ENCODE results near the gene THYN1. TPM values are rescaled to one million over a fixed set of nuclear protein-coding genes. Genes with fewer than 3 reads are reported as not detected.
"Not testable (repeated sequence)": the region's sequence is repeated elsewhere in the genome, so short reads cannot be mapped to it uniquely, and the experiment has no call there.

THYN1 gene
- total and polyA plus RNA-seq, 2 donors: 78.4 to 117 TPM

- DNase-seq (ENCODE audit: low read depth in 6 of 9, low spot score in 9 of 9): no peak
- WGBS: 68% methylated on average over 12 of the region's 12 CpGs
These were observed 36.6 kb upstream of the THYN1 start for GRCh38 chr11:134289789-134290188.

GRCh38 chr11:134289167-134289566, 36.0 kb upstream of the THYN1 start:
- WGBS: 90% methylated on average over 4 of the region's 4 CpGs
- Histone ChIP-seq H3K4me1 (ENCODE audit: control insufficient read depth in 2 of 2, insufficient read depth in 2 of 2, low read length in 2 of 2) (no peaks in the 10 kb centered on the region), H3K9me3 (ENCODE audit: control insufficient read depth in 2 of 2, insufficient read depth in 1 of 2, low read length in 1 of 2) (no peaks in the 10 kb centered on the region), H3K27me3 (ENCODE audit: control insufficient read depth in 2 of 2, insufficient read depth in 1 of 2, low read length in 1 of 2) (peaks cover 0 to 3% of the 10 kb centered on the region in 2 donors), H3K4me3 (ENCODE audit: low read length in 2 of 2) (no peak overlapping the region), H3K27ac (ENCODE audit: low read depth in 1 of 2, low read length in 1 of 2) (no peak overlapping the region), H3K36me3 (ENCODE audit: control insufficient read depth in 2 of 2, insufficient read depth in 2 of 2, low read length in 1 of 2) (no peaks in the 10 kb centered on the region)
- DNase-seq (ENCODE audit: low read depth in 6 of 9, low spot score in 9 of 9): no peak

More at GRCh38 chr11:134289789-134290188, 36.6 kb upstream of the THYN1 start:
- Histone ChIP-seq H3K36me3 (ENCODE audit: control insufficient read depth in 2 of 2, insufficient read depth in 2 of 2, low read length in 1 of 2) (no peaks in the 10 kb centered on the region), H3K4me1 (ENCODE audit: control insufficient read depth in 2 of 2, insufficient read depth in 2 of 2, low read length in 2 of 2) (no peaks in the 10 kb centered on the region), H3K27ac (ENCODE audit: low read depth in 1 of 2, low read length in 1 of 2) (no peak overlapping the region), H3K27me3 (ENCODE audit: control insufficient read depth in 2 of 2, insufficient read depth in 1 of 2, low read length in 1 of 2) (peaks cover 0 to 3% of the 10 kb centered on the region in 2 donors), H3K9me3 (ENCODE audit: control insufficient read depth in 2 of 2, insufficient read depth in 1 of 2, low read length in 1 of 2) (no peaks in the 10 kb centered on the region), H3K4me3 (ENCODE audit: low read length in 2 of 2) (no peak overlapping the region)

- WGBS: 98% methylated on average over 13 of the region's 13 CpGs
- no peak for DNase-seq (ENCODE audit: low read depth in 6 of 9, low spot score in 9 of 9)
- Histone ChIP-seq H3K27ac (ENCODE audit: low read depth in 1 of 2, low read length in 1 of 2) (no peak overlapping the region), H3K36me3 (ENCODE audit: control insufficient read depth in 2 of 2, insufficient read depth in 2 of 2, low read length in 1 of 2) (no peaks in the 10 kb centered on the region), H3K27me3 (ENCODE audit: control insufficient read depth in 2 of 2, insufficient read depth in 1 of 2, low read length in 1 of 2) (peaks cover 0 to 4% of the 10 kb centered on the region in 2 donors), H3K4me3 (ENCODE audit: low read length in 2 of 2) (no peak overlapping the region), H3K4me1 (ENCODE audit: control insufficient read depth in 2 of 2, insufficient read depth in 2 of 2, low read length in 2 of 2) (no peaks in the 10 kb centered on the region), H3K9me3 (ENCODE audit: control insufficient read depth in 2 of 2, insufficient read depth in 1 of 2, low read length in 1 of 2) (no peaks in the 10 kb centered on the region)
These were observed 35.3 kb upstream of the THYN1 start for GRCh38 chr11:134288486-134288885.

DNA sequence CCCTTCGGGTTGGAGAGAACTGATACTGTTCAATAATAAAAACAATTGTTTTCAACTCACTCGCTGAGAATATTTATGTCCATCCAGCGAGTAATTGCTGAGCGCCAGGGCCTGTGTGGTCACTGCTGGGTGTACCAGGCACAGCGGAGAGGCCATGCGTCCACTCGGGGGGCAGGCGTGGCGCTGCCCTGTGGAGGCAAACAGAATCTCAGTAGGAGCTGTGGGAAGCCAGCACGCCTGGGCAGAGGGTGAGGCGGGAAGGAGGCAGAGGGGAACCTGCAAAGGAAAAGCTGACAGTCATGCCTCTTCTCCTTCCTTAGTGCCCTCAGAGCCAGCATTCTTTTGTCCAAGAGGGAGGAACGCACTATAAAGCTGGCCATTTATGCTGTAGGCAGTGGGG, 34.4 kb upstream of the THYN1 start:
- Histone ChIP-seq H3K9me3 (ENCODE audit: control insufficient read depth in 2 of 2, insufficient read depth in 1 of 2, low read length in 1 of 2) (no peaks in the 10 kb centered on the region), H3K4me1 (ENCODE audit: control insufficient read depth in 2 of 2, insufficient read depth in 2 of 2, low read length in 2 of 2) (no peaks in the 10 kb centered on the region), H3K36me3 (ENCODE audit: control insufficient read depth in 2 of 2, insufficient read depth in 2 of 2, low read length in 1 of 2) (no peaks in the 10 kb centered on the region), H3K4me3 (ENCODE audit: low read length in 2 of 2) (no peak overlapping the region), H3K27ac (ENCODE audit: low read depth in 1 of 2, low read length in 1 of 2) (no peak overlapping the region), H3K27me3 (ENCODE audit: control insufficient read depth in 2 of 2, insufficient read depth in 1 of 2, low read length in 1 of 2) (peaks cover 0 to 9% of the 10 kb centered on the region in 2 donors)
- no peak for DNase-seq (ENCODE audit: low read depth in 6 of 9, low spot score in 9 of 9)
- WGBS: 95% methylated on average over 12 of the region's 12 CpGs

DNA sequence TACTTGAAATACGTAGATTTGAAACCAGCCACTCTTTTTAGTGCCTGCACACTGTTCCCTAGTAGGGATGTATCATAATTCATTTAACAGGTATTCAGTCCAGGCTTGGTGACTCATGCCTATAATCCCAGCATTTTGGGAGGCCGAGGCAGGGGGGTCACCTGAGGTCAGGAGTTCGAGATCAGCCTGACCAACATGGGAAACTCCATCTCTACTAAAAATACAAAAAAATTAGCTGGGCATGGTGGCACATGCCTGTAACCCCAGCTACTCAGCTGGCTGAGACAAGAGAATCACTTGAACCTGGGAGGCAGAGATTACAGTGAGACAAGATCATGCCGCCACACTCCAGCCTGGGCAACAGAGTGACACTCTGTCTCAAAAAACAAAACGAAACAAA, 31.2 kb upstream of the THYN1 start:
- 95% methylated on average over 5 of the region's 5 CpGs for WGBS
- H3K4me1 ChIP-seq (ENCODE audit: control insufficient read depth in 2 of 2, insufficient read depth in 2 of 2, low read length in 2 of 2); H3K36me3 ChIP-seq (ENCODE audit: control insufficient read depth in 2 of 2, insufficient read depth in 2 of 2, low read length in 1 of 2); H3K9me3 ChIP-seq (ENCODE audit: control insufficient read depth in 2 of 2, insufficient read depth in 1 of 2, low read length in 1 of 2); H3K27ac ChIP-seq (ENCODE audit: low read depth in 1 of 2, low read length in 1 of 2); H3K4me3 ChIP-seq (ENCODE audit: low read length in 2 of 2); DNase-seq (ENCODE audit: low read depth in 6 of 9, low spot score in 9 of 9): not testable (repeated sequence)
- peaks cover 6 to 24% of the 10 kb centered on the region in 2 donors for H3K27me3 ChIP-seq (ENCODE audit: control insufficient read depth in 2 of 2, insufficient read depth in 1 of 2, low read length in 1 of 2)

DNA sequence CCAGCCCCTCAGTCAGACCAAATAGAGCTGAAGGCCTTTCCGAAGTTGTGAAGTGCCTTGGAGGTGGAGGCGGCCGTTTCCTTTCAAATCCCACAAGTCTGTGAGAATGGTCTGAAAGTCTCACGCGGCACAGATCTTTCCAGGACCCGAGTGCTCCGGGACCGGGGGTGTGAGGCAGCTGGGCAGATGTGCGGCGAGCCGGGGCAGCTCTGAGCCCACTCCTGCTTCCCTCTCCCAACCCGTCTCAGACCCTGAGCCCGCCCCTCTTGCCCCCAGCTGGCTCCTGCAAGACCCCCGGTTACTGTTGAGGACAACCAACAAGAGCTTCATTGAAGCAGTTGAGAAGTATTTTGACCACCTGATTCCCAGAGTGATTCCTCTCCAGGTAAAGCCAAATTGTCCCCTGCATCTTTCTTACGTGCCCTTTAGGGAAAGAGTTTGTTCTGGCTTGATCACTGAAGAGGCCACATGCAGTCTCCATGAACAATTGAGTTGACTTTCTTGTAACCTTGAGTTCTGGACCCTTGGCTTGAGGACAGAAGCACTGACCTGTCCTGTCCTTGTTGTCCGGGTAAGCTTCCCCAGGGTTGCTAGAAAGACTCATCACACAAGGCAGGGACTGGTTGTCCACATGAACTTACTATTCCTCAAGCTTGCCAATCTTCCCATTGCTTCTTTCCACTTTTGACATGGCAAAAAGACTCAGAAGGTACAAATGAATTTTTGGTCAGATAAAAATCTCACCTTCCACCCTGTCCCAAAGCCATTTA, 30.5 kb upstream of the THYN1 start:
- Histone ChIP-seq H3K27ac (ENCODE audit: low read depth in 1 of 2, low read length in 1 of 2) (no peak overlapping the region), H3K9me3 (ENCODE audit: control insufficient read depth in 2 of 2, insufficient read depth in 1 of 2, low read length in 1 of 2) (no peaks in the 10 kb centered on the region), H3K4me3 (ENCODE audit: low read length in 2 of 2) (no peak overlapping the region), H3K27me3 (ENCODE audit: control insufficient read depth in 2 of 2, insufficient read depth in 1 of 2, low read length in 1 of 2) (peaks cover 6 to 31% of the 10 kb centered on the region in 2 donors), H3K4me1 (ENCODE audit: control insufficient read depth in 2 of 2, insufficient read depth in 2 of 2, low read length in 2 of 2) (no peaks in the 10 kb centered on the region), H3K36me3 (ENCODE audit: control insufficient read depth in 2 of 2, insufficient read depth in 2 of 2, low read length in 1 of 2) (no peaks in the 10 kb centered on the region)
- WGBS: 91% methylated on average over 16 of the region's 16 CpGs
- no peak for DNase-seq (ENCODE audit: low read depth in 6 of 9, low spot score in 9 of 9)

DNA sequence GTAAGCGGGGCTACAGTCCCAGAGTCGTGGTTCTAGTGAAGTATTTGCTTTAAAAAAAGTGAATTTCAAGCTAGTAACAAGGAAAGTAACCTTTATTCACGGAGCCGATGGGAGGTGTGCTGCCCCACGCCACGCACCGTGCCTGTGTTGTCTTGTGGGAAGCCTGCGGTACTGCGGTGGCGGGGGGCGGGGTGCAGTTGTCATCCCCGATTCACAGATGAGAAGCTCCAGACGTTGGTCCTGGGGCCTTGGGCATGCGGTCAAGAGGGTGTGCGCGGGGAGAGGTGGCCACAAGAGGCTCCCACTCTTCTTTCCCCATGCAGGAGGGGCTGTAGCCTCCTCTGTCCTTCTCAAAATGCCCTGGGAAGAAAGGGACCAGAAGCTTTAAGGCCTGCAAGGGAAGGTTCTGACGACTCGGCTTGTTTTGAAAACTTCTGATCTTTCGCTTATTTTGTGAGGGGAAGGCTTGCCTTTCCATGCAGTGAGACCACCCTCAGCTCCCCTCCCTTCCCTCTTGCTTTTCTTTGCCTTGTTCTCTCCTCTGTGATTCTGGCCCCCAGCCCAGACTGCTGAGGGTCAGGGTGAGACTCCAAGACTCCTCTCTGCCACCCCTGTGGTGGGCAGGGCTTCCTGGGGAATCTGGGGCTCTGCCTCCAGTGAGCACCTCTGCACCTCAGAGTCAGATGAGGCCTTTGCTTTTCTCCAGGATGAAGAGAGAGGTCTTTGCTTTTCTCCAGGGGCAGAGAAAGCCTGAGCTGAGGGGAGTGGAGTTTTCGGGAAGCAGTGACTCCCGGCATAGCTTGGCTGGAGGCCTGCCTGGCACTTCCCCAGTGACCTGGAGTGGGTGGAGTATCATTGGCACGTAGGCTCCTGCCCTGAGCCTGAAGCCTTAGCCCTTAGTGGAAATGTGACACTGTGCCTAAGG, 29.2 kb upstream of the THYN1 start:
- peaks cover 17 to 44% of the 10 kb centered on the region in 2 donors for H3K27me3 ChIP-seq (ENCODE audit: control insufficient read depth in 2 of 2, insufficient read depth in 1 of 2, low read length in 1 of 2)
- WGBS: 90% methylated on average over 22 of the region's 22 CpGs
- DNase-seq (ENCODE audit: low read depth in 6 of 9, low spot score in 9 of 9): no peak

DNA sequence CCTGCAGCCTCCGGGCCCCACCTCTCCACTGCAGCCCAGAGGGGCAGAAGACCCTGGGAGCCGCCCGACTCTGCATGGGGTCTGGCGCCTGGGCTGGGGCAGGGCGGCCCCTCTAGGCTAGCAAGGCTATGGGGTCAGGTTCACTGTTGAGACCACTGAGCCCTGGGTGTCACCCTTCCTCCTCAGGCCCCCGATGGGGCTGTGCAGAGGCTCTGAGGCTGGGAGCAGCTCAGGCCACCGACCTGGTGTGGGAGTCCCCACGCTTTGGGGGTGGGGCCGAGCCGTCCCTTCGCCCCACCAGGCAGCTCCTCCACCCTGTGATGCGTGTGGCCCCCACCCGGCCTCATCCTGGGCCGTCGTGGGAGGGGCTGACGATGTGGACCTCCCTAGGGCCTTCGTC, 28.5 kb upstream of the THYN1 start:
- H3K36me3 ChIP-seq (ENCODE audit: control insufficient read depth in 2 of 2, insufficient read depth in 2 of 2, low read length in 1 of 2); H3K27ac ChIP-seq (ENCODE audit: low read depth in 1 of 2, low read length in 1 of 2); H3K4me3 ChIP-seq (ENCODE audit: low read length in 2 of 2); DNase-seq (ENCODE audit: low read depth in 6 of 9, low spot score in 9 of 9); H3K4me1 ChIP-seq (ENCODE audit: control insufficient read depth in 2 of 2, insufficient read depth in 2 of 2, low read length in 2 of 2): not testable (repeated sequence)
- WGBS: 85% methylated on average over 12 of the region's 17 CpGs
- peaks cover 23 to 51% of the 10 kb centered on the region in 2 donors for H3K27me3 ChIP-seq (ENCODE audit: control insufficient read depth in 2 of 2, insufficient read depth in 1 of 2, low read length in 1 of 2)
- H3K9me3 ChIP-seq (ENCODE audit: control insufficient read depth in 2 of 2, insufficient read depth in 1 of 2, low read length in 1 of 2): peaks cover 2 to 11% of the 10 kb centered on the region in 2 donors

More for the DNA sequence above, 29.2 kb upstream of the THYN1 start:
- Histone ChIP-seq H3K9me3 (ENCODE audit: control insufficient read depth in 2 of 2, insufficient read depth in 1 of 2, low read length in 1 of 2) (peaks cover 2 to 11% of the 10 kb centered on the region in 2 donors), H3K27ac (ENCODE audit: low read depth in 1 of 2, low read length in 1 of 2) (no peak overlapping the region), H3K4me3 (ENCODE audit: low read length in 2 of 2) (no peak overlapping the region), H3K36me3 (ENCODE audit: control insufficient read depth in 2 of 2, insufficient read depth in 2 of 2, low read length in 1 of 2) (no peaks in the 10 kb centered on the region), H3K4me1 (ENCODE audit: control insufficient read depth in 2 of 2, insufficient read depth in 2 of 2, low read length in 2 of 2) (no peaks in the 10 kb centered on the region)

DNA sequence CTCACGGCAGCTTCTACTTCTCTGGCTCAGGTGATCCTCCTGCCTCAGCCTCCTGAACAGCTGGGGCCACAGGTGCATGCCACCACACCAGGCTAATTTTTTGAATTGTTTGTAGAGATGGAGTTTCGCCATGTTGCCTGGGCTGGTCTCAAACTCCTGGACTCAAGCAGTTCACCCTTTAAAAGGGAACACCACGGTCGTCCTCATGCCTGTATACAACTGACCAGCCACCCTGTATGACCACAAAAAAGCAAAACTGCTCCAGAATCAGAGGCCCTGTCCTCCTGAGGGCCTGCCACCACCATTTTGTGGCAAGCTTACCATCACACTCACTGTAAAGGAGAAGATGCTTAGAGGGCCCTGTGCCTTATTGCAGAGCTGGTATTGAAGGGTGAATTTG, 25.2 kb upstream of the THYN1 start:
- no peak overlapping the region for H3K27ac ChIP-seq (ENCODE audit: low read depth in 1 of 2, low read length in 1 of 2)
- H3K4me1 ChIP-seq (ENCODE audit: control insufficient read depth in 2 of 2, insufficient read depth in 2 of 2, low read length in 2 of 2): peaks cover 3 to 21% of the 10 kb centered on the region in 2 donors
- peaks cover 4 to 11% of the 10 kb centered on the region in 2 donors for H3K9me3 ChIP-seq (ENCODE audit: control insufficient read depth in 2 of 2, insufficient read depth in 1 of 2, low read length in 1 of 2)
- H3K36me3 ChIP-seq (ENCODE audit: control insufficient read depth in 2 of 2, insufficient read depth in 2 of 2, low read length in 1 of 2): no peaks in the 10 kb centered on the region
- no peak overlapping the region for H3K4me3 ChIP-seq (ENCODE audit: low read length in 2 of 2)
- no peak for DNase-seq (ENCODE audit: low read depth in 6 of 9, low spot score in 9 of 9)
- peaks cover 32 to 76% of the 10 kb centered on the region in 2 donors for H3K27me3 ChIP-seq (ENCODE audit: control insufficient read depth in 2 of 2, insufficient read depth in 1 of 2, low read length in 1 of 2)
- WGBS: 98% methylated on average over 4 of the region's 4 CpGs

All from thymus (tissue), 11 donors.